Mammary epithelial cell (primary cell): ENCODE results near the gene BNIP2.

Source experiments
- EZH2 ChIP-seq: IDR thresholded peaks from 2 replicates; pipeline ENCODE4 v1.6.1; 2012; ENCODE audit warnings: low read length, inconsistent platforms, borderline replicate concordance
- TF ChIP-seq, protein P1 (sequence below), 2 donors: IDR thresholded peaks in 1 of 2; conservative IDR thresholded peaks in 1 of 2; 2 replicates each; pipeline ENCODE4 v1.5.1; 2011 to 2012; ENCODE audit warnings: inconsistent platforms in 2 of 2, low read length in 2 of 2, mild to moderate bottlenecking in 2 of 2, control low read depth in 1 of 2, low read depth in 1 of 2; ENCODE audit not compliant: insufficient read depth in 1 of 2; ENCODE audit errors: extremely low read depth in 1 of 2

DNA sequence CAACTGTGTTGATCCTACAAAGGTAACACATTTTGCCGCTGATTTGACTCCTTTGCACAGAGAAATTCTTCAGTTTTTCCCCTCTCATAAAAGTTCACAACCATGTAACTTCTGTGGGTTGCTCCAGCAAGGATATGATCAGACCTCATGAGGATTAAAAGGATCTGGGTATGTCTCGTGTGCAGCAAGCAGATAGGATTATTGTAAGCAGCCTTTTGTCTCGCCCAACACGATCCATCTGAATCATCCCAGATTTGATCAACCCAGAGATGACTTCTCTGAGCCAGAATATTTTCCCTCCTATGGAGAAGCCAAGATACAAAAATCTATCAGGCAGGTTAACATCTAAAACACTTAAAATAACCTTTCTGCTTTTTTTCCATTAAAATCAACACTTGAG lies 12.8 kb upstream of the BNIP2 start:
- TF ChIP-seq, protein P1, sequence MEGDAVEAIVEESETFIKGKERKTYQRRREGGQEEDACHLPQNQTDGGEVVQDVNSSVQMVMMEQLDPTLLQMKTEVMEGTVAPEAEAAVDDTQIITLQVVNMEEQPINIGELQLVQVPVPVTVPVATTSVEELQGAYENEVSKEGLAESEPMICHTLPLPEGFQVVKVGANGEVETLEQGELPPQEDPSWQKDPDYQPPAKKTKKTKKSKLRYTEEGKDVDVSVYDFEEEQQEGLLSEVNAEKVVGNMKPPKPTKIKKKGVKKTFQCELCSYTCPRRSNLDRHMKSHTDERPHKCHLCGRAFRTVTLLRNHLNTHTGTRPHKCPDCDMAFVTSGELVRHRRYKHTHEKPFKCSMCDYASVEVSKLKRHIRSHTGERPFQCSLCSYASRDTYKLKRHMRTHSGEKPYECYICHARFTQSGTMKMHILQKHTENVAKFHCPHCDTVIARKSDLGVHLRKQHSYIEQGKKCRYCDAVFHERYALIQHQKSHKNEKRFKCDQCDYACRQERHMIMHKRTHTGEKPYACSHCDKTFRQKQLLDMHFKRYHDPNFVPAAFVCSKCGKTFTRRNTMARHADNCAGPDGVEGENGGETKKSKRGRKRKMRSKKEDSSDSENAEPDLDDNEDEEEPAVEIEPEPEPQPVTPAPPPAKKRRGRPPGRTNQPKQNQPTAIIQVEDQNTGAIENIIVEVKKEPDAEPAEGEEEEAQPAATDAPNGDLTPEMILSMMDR (conservative IDR thresholded peaks at IDR 0.05 in 1 of 2, IDR thresholded peaks at IDR 0.05 in 1 of 2; ENCODE audit: extremely low read depth in 1 of 2, insufficient read depth in 1 of 2, low read depth in 1 of 2, low read length in 2 of 2) = no peak
- TF ChIP-seq EZH2 = no peak
